Stromal cell of bone marrow (primary cell): ENCODE data around the gene ERF.
A peak's percentile ranks its signal among the peaks of the same experiment; 100 is the strongest.

Experiments used
- DNase-seq: peaks from one replicate; pipeline ENCODE4 v3.0.0-alpha.2; 2012; ENCODE audit warnings: low read depth

Gene ERF

GRCh38 chr19:42254850-42255765, at the start of gene ERF:
ERF (minus strand) TSS chr19:42255128; CDS start chr19:42254999, 129 bp downstream.
- peak; percentile 83 for DNase-seq

DNA sequence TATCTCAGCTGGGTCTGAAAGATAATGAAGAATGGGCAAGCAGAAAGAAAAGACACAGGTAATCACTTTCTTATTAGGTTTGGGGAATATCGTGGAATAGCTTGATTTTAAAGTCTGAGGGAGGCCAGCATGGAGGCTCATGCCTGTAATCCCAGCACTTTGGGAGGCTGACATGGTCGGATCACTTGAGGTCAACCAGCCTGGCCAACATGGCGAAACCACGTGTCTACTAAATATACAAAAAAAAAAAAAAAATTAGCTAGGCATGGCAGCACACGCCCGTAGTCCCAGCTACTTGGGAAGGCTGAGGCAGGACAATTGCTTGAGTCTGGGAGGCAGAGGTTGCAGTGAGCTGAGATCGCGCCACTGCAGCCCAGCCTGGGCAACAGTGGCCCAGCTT, 48.9 kb upstream of the ERF start:
- DNase-seq: no peak

- DNase-seq: no peak
These were observed 48.2 kb upstream of the ERF start for GRCh38 chr19:42303101-42303464.

DNA sequence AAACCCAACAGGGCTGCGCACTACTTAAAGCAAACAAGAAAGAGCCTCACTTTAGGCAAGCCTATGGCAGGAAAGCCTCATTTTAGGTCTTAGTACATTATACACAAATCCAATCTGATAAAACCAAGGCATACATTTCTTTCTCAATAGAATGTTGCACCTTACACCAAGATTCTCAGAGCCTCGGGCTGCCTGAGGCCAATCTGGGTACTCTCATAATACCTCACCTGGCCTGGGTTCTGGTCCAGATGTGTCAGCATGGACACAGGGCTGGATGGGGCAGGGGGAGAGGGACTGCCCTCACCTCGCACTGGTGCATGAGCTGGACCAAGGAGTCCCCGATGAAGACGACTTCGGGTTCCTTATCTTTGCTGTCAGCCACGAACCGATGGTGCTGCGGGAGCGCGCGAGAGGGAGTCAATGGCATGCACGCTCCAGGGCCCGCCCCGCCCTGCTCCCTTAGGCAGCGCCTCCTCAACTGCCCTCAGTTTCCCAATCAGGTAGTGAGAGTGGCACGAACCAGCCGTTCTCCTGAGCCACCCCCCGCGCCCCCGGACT, 46.8 kb upstream of the ERF start, which contains the start of gene PRR19:
Gene PRR19 (plus strand): TSS at position 487 of the 558 bp plus-strand sequence. CDS start 7,453 bp downstream, outside the sequence.
- no peak for DNase-seq

GRCh38 chr19:42297039-42297438, 42.1 kb upstream of the ERF start:
- DNase-seq: no peak

DNA sequence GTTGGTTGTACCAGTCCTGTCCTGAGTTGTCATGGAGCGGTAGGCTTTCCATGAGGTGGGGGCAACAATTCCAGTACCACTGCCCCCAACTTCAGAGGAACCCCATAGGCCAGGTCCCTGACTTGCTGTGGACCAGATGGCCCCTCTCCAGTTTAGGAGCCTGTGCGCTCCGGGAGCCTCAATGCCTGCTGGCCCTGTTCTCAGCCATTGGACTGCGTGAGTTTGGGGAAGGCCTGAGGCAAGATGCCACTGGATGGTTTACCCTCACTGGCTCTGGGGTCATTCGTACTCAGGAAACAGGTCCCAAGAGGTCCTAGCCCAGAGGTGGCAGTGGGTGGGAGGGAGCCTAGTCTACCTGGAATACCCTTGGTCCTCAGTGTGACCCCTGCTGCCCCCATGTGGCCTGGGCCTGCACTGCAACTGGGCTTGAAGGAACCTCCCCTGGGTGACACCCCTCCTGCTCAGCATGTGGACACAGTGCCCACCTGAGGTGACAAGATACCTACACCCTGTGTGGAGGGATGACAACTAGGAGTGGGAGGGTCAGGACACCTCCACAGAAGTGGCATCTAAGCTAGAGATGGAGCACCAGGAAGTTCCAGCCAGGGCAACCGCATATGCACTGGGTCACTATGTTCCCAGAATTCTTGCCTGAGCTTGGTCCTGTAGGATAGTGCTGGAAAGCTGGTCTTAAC, 41.0 kb upstream of the ERF start:
- DNase-seq: no peak

- no peak for DNase-seq
These were observed 40.4 kb upstream of the ERF start for GRCh38 chr19:42295342-42295741.

DNA sequence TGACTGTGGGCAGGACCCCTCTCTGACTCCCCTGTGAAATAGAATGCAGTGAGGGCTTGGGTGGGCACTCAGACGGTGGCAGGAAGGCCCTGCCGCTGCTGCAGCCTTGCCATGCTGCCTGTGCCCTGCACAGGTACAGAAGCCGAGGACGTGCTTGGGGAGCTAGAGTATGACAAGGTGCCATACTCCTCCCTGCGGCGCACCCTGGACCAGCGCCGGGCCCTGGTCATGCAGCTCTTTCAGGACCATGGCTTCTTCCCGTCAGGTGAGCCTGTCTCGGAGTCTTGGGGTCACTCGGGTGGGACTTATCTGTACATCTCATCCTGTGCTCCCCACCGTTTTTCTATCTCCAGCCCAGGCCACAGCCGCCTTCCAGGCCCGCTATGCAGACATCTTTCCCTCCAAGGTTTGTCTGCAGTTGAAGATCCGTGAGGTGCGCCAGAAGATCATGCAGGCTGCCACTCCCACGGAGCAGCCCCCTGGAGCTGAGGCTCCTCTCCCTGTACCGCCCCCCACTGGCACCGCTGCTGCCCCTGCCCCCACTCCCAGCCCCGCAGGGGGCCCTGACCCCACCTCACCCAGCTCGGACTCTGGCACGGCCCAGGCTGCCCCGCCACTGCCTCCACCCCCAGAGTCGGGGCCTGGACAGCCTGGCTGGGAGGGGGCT, 39.7 kb upstream of the ERF start:
- no peak for DNase-seq

DNA sequence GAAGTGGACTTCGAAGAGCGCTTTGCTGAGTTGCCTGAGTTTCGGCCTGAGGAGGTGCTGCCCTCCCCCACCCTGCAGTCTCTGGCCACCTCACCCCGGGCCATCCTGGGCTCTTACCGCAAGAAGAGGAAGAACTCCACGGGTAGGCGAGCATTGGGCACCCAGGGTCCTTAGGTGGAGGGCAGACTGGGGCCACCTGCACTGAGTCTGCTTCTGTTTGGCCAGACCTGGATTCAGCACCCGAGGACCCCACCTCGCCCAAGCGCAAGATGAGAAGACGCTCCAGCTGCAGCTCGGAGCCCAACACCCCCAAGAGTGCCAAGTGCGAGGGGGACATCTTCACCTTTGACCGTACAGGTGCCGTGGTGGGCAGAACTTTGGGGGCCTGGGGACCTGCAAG, 39.0 kb upstream of the ERF start:
- DNase-seq: no peak

GRCh38 chr19:42293540-42293939, 38.6 kb upstream of the ERF start:
- no peak for DNase-seq

DNA sequence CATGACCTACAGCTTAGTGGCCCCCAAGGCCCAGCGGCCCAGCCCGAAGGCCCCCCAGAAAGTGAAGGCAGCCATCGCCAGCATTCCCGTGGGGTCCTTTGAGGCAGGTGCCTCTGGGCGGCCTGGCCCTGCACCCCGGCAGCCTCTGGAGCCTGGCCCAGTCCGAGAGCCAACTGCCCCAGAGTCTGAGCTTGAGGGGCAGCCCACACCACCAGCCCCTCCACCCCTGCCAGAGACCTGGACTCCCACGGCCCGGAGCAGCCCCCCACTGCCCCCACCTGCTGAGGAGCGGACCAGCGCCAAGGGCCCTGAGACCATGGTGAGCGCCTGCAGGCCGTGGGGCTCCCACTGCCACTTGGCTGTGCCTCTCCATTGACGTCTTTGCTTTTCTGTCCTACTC, 38.0 kb upstream of the ERF start:
- DNase-seq: no peak

GRCh38 chr19:42292042-42292960, 37.4 kb upstream of the ERF start:
- no peak for DNase-seq

GRCh38 chr19:42291435-42291810, 36.5 kb upstream of the ERF start:
- DNase-seq: no peak

DNA sequence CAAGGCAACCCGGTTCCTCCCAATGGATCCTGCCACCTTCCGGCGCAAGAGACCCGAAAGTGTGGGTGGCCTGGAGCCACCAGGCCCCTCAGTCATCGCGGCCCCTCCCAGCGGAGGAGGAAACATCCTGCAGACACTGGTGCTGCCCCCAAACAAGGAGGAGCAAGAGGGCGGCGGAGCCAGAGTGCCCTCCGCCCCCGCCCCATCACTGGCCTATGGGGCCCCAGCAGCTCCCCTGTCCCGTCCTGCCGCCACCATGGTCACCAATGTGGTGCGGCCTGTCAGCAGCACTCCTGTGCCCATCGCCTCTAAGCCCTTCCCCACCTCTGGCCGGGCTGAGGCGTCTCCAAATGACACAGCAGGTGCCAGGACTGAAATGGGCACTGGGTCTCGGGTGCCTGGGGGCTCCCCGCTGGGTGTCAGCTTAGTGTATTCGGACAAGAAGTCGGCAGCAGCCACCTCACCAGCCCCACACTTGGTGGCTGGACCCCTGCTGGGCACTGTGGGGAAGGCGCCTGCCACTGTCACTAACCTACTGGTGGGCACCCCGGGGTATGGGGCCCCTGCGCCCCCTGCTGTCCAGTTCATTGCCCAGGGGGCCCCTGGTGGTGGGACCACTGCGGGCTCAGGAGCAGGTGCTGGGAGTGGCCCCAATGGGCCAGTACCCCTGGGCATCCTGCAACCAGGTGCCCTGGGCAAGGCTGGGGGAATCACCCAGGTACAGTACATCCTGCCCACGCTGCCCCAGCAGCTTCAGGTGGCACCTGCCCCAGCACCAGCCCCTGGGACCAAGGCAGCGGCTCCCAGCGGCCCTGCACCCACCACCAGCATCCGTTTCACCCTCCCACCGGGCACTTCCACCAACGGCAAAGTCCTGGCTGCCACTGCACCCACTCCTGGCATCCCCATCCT, 35.9 kb upstream of the ERF start:
- DNase-seq: no peak

DNA sequence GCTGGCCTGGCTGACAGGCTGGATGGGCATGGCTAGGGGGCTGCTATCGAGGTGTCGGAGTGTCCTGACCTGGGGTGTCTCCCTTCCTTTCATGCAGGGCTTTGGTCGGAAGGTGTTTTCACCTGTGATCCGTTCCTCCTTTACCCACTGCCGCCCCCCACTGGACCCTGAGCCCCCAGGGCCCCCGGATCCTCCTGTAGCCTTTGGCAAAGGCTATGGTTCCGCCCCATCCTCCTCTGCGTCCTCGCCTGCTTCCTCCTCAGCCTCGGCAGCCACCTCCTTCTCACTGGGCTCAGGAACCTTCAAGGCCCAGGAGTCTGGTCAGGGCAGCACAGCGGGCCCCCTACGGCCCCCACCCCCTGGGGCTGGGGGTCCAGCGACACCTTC, 35.2 kb upstream of the ERF start:
- DNase-seq: no peak

- no peak for DNase-seq
These were observed 34.7 kb upstream of the ERF start for GRCh38 chr19:42289556-42290041.

- no peak for DNase-seq
These were observed 34.1 kb upstream of the ERF start for GRCh38 chr19:42288881-42289555.

DNA sequence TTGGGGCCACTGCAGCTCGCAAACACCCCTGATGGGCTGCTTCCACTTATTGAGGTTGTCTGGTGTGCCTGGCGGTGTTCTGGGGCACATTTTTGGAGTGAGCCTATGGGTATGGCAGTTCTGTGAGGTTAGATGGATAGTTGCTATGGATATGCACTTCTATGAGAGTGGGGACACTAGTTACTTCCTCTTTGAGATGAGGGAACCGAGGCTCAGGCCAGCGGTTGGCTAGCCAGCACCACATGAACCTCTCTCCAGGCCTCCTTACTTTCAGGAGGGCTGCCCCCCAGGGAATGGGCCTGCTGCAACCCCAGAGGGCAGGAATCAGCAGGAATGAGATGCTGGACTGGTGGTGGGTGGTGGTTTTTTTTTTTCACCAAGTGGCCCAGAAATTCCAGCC, 33.5 kb upstream of the ERF start:
- no peak for DNase-seq

GRCh38 chr19:42287827-42288107, 32.8 kb upstream of the ERF start:
- no peak for DNase-seq
